NCI-H1092 (cell line): Measurements from ENCODE around the gene TAF8.

Source experiments
- DNase-seq: peaks from one replicate; lab custom pipeline; 2025; lab: John Stamatoyannopoulos, UW

Gene TAF8

GRCh38 chr6:42125663-42126062, 75.3 kb downstream of the TAF8 start:
- DNase-seq: no peak

DNA sequence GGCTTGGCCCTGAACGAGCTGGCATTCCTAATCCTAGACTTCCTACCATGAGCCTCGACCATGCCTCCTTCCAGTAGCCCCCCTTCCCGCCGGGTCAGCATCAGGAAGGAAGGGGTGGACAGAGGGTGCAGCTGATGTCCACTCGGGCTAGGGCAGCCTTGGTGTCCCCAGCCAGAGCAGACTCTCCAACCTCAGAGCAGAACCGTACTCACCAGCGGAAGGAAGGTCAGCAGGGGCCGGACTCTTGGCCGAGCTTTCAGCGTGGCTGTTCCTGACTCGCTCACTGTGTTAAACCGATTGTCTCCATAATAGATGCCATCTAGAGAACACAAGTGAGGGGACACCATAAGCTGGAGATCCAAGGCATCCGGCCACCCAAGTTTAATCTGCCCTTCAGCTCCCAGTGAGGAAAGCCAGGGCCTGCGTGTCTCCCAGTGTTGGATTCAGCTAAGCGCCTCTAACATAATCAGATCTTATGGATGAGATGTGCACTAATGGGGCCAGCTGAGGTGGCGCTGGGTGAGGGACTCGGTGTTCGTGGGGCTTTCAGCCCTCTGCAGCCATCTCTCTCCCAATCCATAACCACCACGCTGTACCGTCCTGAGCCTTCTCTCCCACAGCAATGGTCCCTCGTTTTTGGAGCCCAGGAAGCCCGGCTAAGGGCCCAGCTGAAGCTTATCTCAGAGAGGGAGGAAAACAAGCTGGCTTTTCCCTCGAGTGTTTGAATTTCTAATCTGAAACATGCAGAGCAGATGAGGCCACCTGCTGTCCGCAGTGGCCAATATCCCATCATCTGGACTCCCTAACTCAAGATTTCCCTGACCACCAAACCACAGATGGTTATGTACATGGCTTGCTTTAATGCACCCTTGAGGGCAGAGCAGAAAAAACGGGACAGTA, 78.4 kb downstream of the TAF8 start:
- DNase-seq: no peak

DNA sequence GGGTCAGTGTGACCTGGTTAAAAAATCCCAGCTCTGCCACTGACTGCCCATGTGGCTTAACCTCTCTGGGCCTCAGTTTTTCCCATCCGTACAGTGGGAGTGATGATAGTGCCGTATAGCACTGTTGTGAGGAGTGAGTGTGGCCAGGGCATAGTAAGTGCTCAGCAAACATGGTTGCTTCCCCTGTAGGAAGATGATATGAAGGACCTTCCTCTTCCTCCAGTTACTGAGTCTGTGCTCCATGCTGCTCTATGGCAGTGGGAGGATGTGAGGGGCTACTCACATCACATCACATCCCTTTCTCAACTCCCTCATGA, 79.0 kb downstream of the TAF8 start:
- DNase-seq: no peak

- DNase-seq: no peak
Measured at GRCh38 chr6:42131531-42131930, 81.2 kb downstream of the TAF8 start.

DNA sequence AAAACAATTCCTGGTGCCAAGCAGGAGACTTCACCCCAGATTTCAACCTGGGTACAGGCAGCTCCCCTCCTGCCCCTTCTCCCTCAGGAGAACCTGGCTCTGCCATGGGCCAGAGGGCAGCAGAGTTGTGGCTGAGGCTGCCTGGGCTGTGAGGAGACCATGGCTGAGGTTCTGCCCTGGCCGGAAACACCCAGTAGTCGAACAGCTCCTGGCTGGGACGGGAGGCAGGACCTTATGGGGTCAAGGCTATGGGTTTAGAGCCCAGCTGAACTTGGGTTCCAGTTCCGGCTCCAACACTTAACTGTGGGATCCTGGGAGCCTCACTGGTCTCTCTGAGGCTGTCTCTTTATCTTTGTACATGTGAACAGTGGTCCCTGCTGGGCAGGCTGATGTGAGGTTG, 83.6 kb downstream of the TAF8 start:
- DNase-seq: no peak

DNA sequence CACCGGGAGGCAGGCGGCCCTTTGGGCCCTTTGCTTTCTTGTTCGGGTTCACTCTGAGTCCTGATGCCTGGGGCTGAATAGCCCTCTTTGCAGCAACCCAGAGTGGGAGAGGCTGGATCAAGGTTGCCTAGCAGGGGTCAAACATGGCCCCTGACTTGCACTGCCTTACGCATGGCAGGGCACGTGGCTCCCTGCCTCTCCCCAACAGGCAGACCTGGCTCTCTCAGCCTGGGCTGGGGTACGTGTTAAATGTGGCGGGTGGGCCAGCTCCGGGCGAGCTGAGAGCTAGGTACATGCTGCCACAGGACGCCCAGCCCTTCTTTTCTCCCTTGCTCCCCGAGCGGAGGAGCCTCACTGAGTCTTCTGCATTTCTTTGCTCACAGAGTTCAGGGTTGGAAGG, 84.8 kb downstream of the TAF8 start:
- no peak for DNase-seq

DNA sequence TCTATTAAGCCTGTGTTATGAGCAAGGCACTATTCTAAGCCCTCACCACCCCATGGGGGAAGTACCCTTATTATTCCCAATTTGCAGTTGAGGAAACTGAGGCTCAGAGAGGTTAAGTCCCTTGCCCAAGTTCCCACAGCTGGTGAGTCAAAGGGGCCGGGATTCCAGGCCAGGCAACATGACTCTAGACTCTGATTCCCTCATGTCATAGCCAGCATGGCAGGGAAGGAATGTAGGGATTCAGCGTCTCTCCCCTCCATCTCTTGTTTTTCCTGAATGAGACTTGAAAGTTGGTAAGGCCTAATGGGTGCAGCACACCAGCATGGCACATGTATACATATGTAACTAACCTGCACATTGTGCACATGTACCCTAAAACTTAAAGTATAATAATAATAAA, 85.4 kb downstream of the TAF8 start:
- DNase-seq: no peak

DNA sequence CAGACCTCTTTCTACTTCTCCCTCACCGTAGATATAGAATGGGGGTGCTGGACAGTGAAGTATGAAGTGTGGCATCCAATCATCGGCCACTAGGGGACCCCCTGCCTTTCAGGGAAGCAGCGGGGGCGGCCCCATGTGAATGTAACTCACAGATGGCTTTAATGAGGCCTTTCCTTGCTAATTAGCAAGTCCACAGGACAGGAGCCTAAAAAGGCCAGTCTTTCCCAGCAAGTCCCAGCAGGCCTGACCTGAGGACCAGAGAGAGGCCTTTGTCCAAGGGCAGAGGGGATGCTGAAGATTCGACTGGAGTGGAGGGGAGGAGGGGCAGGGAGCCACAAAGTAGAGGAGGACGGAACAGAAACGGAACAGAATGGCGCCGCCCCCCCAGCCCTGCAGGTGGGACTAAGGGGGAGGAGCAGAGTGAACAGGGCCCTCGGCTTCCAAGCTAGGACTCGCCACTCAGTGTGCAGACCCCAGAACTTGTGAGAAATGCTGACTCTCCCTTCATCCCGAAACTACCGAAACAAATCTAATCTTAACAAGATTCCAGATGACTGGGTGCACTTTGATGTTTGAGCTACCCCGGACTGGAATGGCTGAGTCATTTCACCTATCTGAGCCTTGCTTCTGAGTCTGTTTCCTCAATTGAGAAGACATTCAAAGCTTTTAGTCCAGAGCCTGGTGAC, 86.3 kb downstream of the TAF8 start:
- DNase-seq: no peak
